Heart left ventricle (tissue), 16 donors: Measurements from ENCODE around the gene AKAP9. TPM values are rescaled to one million over a fixed set of nuclear protein-coding genes. Genes with fewer than 3 reads are reported as not detected.

Source experiments
- ATAC-seq, 4 donors: fragments of 200-7000 bp; cut with Tn5 transposase; one replicate each; pipeline ENCODE4 v1.9.1; 2020 to 2022; ENCODE audit warnings: moderate library complexity in 4 of 4, mild to moderate bottlenecking in 3 of 4, moderate number of reproducible peaks in 1 of 4
- DNase-seq, 5 donors: peaks; one replicate each; pipeline ENCODE4 v3.0.0-alpha.2; 2020
- H3K27ac ChIP-seq, 12 donors: fragments of 200-600 bp; sonication (generic) in 4 of 12; one replicate each; pipeline versions ENCODE4 v1.5.0 to v1.8.0; 2016 to 2022; ENCODE audit warnings: mild to moderate bottlenecking in 2 of 12
- H3K27me3 ChIP-seq, 9 donors: fragments of 200-600 bp; sonication (generic) in 2 of 9; one replicate each; pipeline versions ENCODE4 v1.5.1 to v1.8.0; 2016 to 2022; ENCODE audit warnings: mild to moderate bottlenecking in 3 of 9
- H3K36me3 ChIP-seq, 9 donors: fragments of 200-600 bp; sonication (generic) in 2 of 9; one replicate each; pipeline versions ENCODE4 v1.5.0 to v1.8.0; 2018 to 2022; ENCODE audit warnings: mild to moderate bottlenecking in 2 of 9
- H3K4me1 ChIP-seq, 12 donors: fragments of 200-600 bp; sonication (generic) in 4 of 12; one replicate each; pipeline versions ENCODE4 v1.5.0 to v1.8.0; 2016 to 2022; ENCODE audit warnings: mild to moderate bottlenecking in 3 of 12
- H3K4me3 ChIP-seq, 12 donors: fragments of 200-600 bp; sonication (generic) in 4 of 12; one replicate each; pipeline versions ENCODE4 v1.5.0 to v1.8.0; 2017 to 2022; ENCODE audit warnings: mild to moderate bottlenecking in 9 of 12, moderate library complexity in 4 of 12
- H3K9me3 ChIP-seq, 12 donors: fragments of 200-600 bp; sonication (generic) in 4 of 12; one replicate each; pipeline versions ENCODE4 v1.5.0 to v1.8.0; 2016 to 2022; ENCODE audit warnings: mild to moderate bottlenecking in 1 of 12
- POLR2A ChIP-seq, 2 donors: fragments of 450-650 bp; IDR thresholded peaks; one replicate each; pipeline ENCODE4 v1.6.1; 2017; ENCODE audit warnings: antibody characterized with exemption in 2 of 2, mild to moderate bottlenecking in 2 of 2, moderate library complexity in 2 of 2
- WGBS, 4 donors: extraction: QIAGEN DNeasy Blood & Tissue Kit in 2 of 4; methylation state at CpG; one replicate each; pipeline versions ENCODE4 v1.1.5 to v1.1.7; 2013 to 2018; 5-methylcytosine and 5-hydroxymethylcytosine counted together
- intact Hi-C, 10 donors: fragments of 100-400 bp; cut with DNase I; formaldehyde crosslinking; loops; one replicate each; pipeline versions ENCODE4 v1.11.1 to v1.14.2; 2022
- polyA plus RNA-seq, 2 donors: library from polyadenylated mRNA; stranded (reverse); fragments of 200-250 nt; gene quantifications; one replicate each; pipeline ENCODE4 v1.2.3, GENCODE V29; 2013
- total RNA-seq, 9 donors: library from RNA; depleted of rRNA in 2 of 9; stranded (reverse); fragments of >200 nt in 2 of 9; fragmentation: NEBNext Ultra II Directional in 3 of 9; extraction: Animal tissue kit (Norgen Biotek cat#: 25700) in 3 of 9; gene quantifications; one replicate each; pipeline versions ENCODE4 v1.1.0 to v1.2.4, GENCODE V29; 2016 to 2023
- TF ChIP-seq, protein P1 (sequence below), 12 donors: fragments of 200-600 bp; sonication (generic) in 4 of 12; IDR thresholded peaks; one replicate each; pipeline versions ENCODE4 v1.5.0 to v1.8.0; 2018 to 2022; ENCODE audit warnings: antibody characterized with exemption in 12 of 12, mild to moderate bottlenecking in 5 of 12
- donor health status: ischemic (EF 13 %, LVEDD 7.1; RV severe dilation, severe dysfunction).
- donor health status: healthy with polysubstance abuse.
- donor health status: DM: no; HTN: yes; CAD: no.
- donor health status: DM: no; HTN: no; CAD: no.
- donor health status: ischemic (EF 25% LVEDD 6.9; RV normal size, moderate dysfunction).
- donor health status: ischemic (EF 25% LVEDD 5.7; RV mildly dilated, moderate dysfunction).
- donor health status: healthy.
- donor health status: DM: yes; HTN: yes; CAD: no.
- donor health status: ischemic (EF 35%, LVEDD 5.7; RV mildly dilated, moderate dysfunction).
- donor health status: nonischemic (EF 11% LVEDD 7.7; RV severe dilation, severe dysfunction).
- donor health status: DM: yes; HTN: yes; CAD: no.
- donor health status: PGD.
- donor health status: ischemic (EF 29% LVEDD 5.4; RV normal size, mild dysfunction).
- donor health status: nonischemic (EF 23%, LVEDD 6.1; RV moderate dilation, normal function).

The AKAP9 gene
- total and polyA plus RNA-seq, 11 donors, result 13.2 to 58.6 (median 49.1) TPM

DNA sequence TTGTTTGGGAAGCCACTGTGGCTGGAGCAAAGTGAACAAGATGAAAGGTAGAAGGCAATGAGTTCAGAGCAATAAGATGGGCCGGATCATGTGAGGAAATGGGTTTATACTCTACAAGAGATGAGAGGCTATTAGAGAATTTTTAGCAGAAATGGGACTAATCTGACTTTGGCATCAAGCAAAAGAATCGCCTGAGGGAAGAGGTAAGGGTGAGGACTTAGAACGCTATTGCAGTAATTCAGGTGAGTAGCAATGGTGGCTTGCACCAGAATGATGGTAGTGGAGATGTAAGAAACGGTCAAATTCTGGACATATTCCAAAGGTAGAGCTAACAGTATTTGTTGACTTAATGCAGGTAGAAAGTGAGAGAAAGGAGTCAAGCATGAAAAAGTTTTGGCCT is 29.5 kb upstream of the AKAP9 start:
- intact Hi-C loops, result no loop called here
- H3K4me3 ChIP-seq, result no peak overlapping the region
- peaks cover 0 to 15% (median 0%) of the 10 kb centered on the region in 12 donors for H3K4me1 ChIP-seq
- no peak for TF ChIP-seq POLR2A (IDR thresholded peaks at IDR 0.05)
- TF ChIP-seq, protein P1, sequence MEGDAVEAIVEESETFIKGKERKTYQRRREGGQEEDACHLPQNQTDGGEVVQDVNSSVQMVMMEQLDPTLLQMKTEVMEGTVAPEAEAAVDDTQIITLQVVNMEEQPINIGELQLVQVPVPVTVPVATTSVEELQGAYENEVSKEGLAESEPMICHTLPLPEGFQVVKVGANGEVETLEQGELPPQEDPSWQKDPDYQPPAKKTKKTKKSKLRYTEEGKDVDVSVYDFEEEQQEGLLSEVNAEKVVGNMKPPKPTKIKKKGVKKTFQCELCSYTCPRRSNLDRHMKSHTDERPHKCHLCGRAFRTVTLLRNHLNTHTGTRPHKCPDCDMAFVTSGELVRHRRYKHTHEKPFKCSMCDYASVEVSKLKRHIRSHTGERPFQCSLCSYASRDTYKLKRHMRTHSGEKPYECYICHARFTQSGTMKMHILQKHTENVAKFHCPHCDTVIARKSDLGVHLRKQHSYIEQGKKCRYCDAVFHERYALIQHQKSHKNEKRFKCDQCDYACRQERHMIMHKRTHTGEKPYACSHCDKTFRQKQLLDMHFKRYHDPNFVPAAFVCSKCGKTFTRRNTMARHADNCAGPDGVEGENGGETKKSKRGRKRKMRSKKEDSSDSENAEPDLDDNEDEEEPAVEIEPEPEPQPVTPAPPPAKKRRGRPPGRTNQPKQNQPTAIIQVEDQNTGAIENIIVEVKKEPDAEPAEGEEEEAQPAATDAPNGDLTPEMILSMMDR (IDR thresholded peaks at IDR 0.05), result no peak
- H3K27me3 ChIP-seq, result no peaks in the 10 kb centered on the region
- DNase-seq (no peak), ATAC-seq (no peak)
- H3K36me3 ChIP-seq, result no peaks in the 10 kb centered on the region
- WGBS, 4 donors, result 91 to 94% (median 93%) methylated on average over 4 of the region's 4 CpGs
- H3K27ac ChIP-seq, result no peak overlapping the region
- no peaks in the 10 kb centered on the region for H3K9me3 ChIP-seq

DNA sequence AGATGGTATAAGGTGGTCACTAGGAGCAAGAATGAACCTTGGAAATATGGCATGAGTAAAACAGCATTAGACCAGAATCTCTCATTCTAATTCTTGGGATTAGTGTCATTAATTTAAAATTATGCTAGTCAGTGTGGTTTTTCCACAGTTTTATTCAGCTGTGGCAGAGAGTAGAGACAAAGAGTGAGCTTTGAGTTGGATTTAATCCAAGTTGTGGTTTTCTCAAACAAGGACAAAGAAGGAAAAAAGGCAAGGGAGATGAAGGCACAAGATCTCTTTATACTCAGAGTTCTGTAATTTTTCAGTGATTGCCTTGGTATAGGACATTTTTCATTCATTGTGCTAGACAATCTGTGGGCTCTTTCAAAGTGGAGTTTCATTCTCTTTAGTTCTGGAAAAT is 28.2 kb upstream of the AKAP9 start:
- no peak overlapping the region for H3K27ac ChIP-seq
- H3K27me3 ChIP-seq, result no peaks in the 10 kb centered on the region
- no peak for TF ChIP-seq POLR2A (IDR thresholded peaks at IDR 0.05)
- TF ChIP-seq, protein P1 (IDR thresholded peaks at IDR 0.05), result no peak
- H3K9me3 ChIP-seq, result no peaks in the 10 kb centered on the region
- H3K36me3 ChIP-seq, result no peaks in the 10 kb centered on the region
- H3K4me3 ChIP-seq, result no peak overlapping the region
- intact Hi-C loops, result no loop called here
- peaks cover 0 to 15% (median 0%) of the 10 kb centered on the region in 12 donors for H3K4me1 ChIP-seq
- ATAC-seq (no peak), DNase-seq (no peak)

DNA sequence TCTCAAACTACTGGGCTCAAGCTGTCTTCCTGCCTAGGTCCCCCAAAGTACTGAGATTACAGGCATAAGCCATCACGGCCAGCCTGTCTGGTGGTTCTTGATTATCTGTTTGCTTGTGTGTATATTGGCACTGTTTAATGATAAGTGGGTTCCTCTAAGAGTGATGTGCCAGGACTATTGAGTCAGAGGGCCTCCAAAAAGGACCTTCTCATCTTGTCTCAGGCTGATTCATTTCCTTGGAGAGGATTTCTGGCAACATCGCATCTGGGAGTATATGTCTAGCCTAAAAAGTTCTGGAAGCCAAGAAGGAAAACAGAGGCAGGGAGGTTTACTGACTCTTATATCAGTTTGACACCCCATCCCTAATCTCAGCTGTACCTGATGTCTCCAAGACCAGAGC is 27.1 kb upstream of the AKAP9 start:
- ATAC-seq, result peak in 1 of 4 donors; percentile 53
- WGBS, 4 donors, result 68 to 89% (median 78%) methylated on average over 2 of the region's 2 CpGs
- DNase-seq, result no peak

DNA sequence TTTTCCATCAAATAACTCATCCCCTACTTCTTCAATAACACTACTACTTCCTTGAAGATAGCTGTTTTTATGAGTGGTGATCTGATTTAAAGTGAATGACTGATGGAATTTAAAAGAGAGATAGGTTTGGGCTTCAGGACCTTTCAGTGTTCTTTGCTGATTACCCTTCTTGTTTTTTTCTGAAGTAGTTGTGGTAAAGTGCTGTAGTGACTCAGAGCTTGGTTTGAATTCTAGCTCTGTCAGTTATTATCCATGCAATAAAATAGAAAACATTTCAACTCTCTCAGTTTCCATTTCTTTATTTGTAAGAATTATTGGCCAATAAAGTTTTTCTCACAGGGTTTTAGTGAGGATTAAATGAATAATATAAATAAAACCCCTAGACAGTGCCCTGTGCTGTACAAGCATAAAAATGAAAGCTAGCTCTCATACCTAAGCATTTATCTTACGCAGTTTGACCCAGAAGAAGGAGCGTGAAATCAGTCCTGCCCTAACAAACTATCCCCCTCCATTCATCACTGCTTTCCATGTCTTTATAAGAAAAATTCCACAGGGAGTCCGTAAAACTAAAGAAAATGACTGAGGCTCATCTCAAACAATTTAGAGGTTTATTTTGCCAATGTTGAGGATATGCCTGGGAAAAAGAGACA is 25.1 kb upstream of the AKAP9 start:
- H3K36me3 ChIP-seq, result no peaks in the 10 kb centered on the region
- no peaks in the 10 kb centered on the region for H3K9me3 ChIP-seq
- H3K4me3 ChIP-seq, result no peak overlapping the region
- no peak for TF ChIP-seq POLR2A (IDR thresholded peaks at IDR 0.05)
- TF ChIP-seq, protein P1 (IDR thresholded peaks at IDR 0.05), result no peak
- peaks cover 0 to 15% (median 0%) of the 10 kb centered on the region in 12 donors for H3K4me1 ChIP-seq
- no peak for ATAC-seq
- no peaks in the 10 kb centered on the region for H3K27me3 ChIP-seq
- H3K27ac ChIP-seq, result no peak overlapping the region
- intact Hi-C loops, result no loop called here
- WGBS, 4 donors, result 92 to 93% (median 93%) methylated on average over 3 of the region's 3 CpGs
- no peak for DNase-seq

More for the DNA sequence above, 27.1 kb upstream of the AKAP9 start:
- no peak overlapping the region for H3K4me3 ChIP-seq
- no peak overlapping the region for H3K27ac ChIP-seq
- peaks cover 0 to 15% (median 0%) of the 10 kb centered on the region in 12 donors for H3K4me1 ChIP-seq
- intact Hi-C loops, result no loop called here
- H3K36me3 ChIP-seq, result no peaks in the 10 kb centered on the region
- TF ChIP-seq, protein P1 (IDR thresholded peaks at IDR 0.05), result no peak
- no peak for TF ChIP-seq POLR2A (IDR thresholded peaks at IDR 0.05)
- H3K9me3 ChIP-seq, result no peaks in the 10 kb centered on the region
- no peaks in the 10 kb centered on the region for H3K27me3 ChIP-seq
